Suprapubic skin (tissue), 3 donors: ENCODE results near the gene LIMS2.

Experiments used
- CTCF ChIP-seq, 2 donors: fragments of 200-600 bp in 1 of 2; fragments of 450-650 bp in 1 of 2; sonication (generic) in 1 of 2; IDR thresholded peaks; one replicate each; pipeline ENCODE4 v1.5.1; 2016 to 2019; ENCODE audit warnings: antibody characterized with exemption in 2 of 2, mild to moderate bottlenecking in 1 of 2, moderate library complexity in 1 of 2
- EP300 ChIP-seq: sonication (generic); formaldehyde crosslinking; IDR thresholded peaks from one replicate; pipeline ENCODE4 v1.6.1; 2017; ENCODE audit warnings: antibody characterized with exemption
- POLR2A ChIP-seq, 2 donors: fragments of 450-650 bp; IDR thresholded peaks; one replicate each; pipeline ENCODE4 v1.6.1; 2017; ENCODE audit warnings: antibody characterized with exemption in 2 of 2, mild to moderate bottlenecking in 2 of 2, moderate library complexity in 2 of 2

GRCh38 chr2:127641133-127641532 lies 34.2 kb downstream of the LIMS2 start:
- TF ChIP-seq CTCF (IDR thresholded peaks at IDR 0.05) (no peak), EP300 (no peak), POLR2A (IDR thresholded peaks at IDR 0.05) (no peak)
